Cerebellar nuclear complex (tissue), 1 donor: Measurements from ENCODE around the gene NCK1.

Experiments
- DNase-seq, 2 experiments: peaks; one replicate each; lab custom pipeline; 2025; lab: John Stamatoyannopoulos, UW

The NCK1 gene

DNA sequence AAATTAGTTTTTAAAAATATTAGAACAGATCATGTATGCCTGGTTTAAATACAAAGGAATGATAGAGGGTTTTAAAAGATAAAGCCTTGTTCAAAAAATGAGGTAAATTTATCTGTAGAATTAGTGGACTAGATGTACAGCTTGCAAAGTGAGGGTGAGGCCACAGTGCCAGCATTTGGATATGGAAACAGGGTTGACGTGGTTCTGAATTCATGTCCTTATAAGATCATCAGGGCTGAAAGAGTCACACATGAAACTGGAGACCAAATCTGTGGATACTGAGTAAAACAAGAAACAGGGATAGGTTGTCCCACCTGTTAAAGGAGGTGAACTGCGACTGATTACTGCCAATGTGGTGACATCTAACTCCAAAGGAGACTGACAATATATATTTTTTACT, 46.3 kb downstream of the NCK1 start:
- DNase-seq, result no peak

DNA sequence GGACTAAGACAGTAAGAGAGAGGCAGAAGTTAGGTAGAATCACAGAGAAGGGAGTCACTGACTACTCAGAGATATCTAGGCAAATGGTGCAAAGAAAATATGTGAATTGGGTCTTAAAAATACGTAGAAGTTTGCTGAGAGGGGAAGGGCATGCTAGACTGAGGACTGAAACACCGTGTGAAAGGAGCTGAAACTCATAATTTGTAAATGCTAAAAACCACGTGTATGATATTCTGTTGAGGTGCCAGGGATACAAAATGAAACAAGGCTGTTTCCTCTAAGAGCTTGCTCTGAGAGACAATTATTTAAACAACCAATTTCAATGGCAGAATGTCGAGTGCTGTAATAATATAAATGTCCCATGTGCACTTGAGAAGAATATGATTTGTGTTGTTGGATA, 47.2 kb downstream of the NCK1 start:
- no peak for DNase-seq

DNA sequence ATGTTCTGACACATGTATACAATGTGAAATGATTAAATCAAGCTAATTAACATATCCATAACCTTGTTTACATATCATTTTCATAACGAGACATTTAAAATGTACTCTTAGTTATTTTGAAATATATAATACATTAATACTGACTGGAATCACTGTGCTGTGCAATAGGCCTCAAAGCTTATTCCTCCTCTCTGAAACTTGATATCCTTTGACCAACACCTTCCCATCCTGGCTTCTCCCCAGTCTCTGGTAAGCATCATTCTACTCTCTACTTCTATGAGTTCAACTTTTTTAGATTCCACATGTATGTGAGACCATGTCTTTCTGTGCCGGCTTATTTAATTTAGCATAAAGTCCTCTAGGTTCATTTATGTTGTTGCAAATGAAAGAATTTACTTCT, 48.7 kb downstream of the NCK1 start:
- DNase-seq, result no peak

DNA sequence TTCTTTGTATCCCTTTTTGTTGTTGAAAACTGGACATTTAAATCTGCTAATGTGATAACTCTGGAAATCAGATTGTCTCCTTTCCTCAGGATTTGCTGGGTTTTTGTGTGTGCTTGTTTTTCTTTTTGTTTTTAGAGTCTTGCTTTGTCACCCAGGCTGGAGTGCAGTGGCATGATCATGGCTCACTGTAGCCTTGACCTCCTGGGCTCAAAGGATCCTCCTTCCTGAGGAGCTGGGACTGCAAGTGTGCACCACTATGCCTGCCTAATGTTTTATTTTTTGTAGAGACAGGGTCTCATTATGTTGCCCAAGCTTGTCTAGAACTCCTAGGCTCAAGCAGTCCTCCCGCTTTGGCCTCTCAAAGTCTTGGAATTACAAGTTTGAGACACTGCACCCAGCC, 51.2 kb downstream of the NCK1 start:
- no peak for DNase-seq

DNA sequence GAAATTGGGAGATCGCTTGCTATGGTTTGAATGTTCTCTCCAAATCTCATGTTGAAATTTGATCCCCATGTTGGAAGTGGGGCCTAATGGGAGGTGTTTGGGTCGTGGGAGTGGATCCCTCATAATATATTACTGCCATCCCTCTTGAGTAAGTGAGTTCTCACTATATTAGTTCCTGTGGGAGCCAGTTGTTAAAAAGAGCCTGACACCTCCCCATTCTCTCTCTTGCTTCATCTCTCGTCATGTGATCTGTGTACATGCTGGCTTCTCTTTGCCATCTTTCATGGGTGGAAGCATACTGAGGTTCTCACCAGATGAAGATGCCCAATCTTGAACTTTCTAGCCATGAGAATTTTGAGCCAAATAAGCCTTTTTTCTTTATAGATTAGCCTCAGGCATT, 52.7 kb downstream of the NCK1 start:
- no peak for DNase-seq

DNA sequence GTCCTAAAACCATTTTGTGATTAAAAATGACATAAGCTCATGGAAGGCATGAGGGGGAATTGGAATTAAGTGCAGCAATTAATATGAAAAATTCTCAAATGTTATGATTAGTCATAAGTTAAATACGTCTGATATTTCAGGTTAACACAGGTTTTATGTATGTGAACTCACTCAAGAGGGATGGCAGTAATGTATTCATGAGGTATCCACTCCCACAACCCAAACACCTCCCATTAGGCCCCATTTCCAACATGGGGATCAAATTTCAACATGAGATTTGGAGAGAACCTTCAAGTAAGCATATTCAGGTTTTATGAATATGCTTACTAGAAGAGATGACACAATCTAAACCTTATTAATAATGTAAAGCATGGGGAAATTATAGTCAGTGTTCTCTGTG, 54.2 kb downstream of the NCK1 start:
- DNase-seq, result no peak

DNA sequence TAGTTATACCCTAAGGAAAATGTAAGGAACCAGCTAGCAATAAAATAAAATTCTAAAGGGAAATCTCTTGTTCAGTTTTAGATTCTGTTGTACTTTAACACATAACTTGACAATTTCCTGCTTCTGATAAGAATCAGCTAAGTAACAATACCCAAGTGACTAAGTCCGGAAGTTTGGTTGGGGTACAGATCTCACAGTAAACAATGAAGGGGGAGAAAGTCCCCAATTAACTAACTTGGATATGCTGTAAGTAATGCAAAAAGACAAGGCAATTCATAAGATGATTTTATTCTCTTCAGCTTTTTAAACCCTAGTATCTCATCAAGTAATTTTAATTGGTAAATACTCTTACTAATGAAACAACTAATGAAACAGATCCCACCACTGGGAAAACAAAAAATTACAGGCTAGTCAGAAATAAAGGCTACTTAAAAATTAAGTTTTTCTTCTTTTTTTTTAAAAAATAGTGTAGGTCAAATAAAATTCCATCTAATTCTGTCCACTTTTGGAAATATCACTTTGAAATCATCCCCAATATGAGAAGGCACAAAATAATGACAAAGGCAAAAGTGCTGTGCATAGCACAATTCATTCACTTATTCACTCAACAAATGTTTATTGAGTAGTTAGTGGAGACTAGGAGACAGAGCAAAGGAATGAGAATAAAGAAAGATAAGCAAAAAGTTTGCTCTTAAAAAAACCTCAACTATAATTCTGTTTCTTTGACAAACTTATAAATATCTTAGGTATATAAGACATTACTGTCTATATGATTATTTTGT, 58.0 kb downstream of the NCK1 start:
- no peak for DNase-seq

DNA sequence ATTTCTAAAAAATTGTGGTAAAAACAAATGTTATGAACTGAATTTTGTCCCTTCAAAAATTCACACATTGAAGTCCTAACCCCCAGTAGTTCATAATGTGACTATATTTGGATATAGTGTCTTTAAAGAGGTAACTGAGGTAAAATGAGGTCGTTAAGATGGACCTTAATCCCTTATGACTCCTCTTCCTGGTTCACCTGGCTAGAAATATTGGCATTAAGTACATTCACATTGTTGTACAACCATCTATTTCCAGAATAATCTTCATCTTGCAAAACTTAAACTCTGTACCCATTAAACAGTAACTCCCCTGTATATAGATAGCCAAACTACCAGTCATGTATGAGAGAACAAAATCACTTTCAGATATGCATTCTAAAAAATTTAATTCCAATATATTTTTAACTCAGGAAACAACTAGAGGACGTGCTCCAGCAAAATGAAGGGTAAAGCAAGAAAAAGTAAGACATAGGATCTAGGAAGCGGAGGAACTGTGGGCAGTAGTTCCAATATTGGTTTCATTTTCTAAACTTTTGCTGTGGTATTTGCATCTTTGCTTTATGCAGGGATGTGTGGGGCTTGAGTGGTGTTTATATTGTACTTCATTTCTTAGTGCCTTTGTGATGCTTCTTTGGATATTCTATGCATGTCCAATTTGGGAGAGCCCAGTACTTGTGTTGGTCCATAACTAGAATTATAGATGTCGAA, 59.0 kb downstream of the NCK1 start:
- DNase-seq, result no peak

DNA sequence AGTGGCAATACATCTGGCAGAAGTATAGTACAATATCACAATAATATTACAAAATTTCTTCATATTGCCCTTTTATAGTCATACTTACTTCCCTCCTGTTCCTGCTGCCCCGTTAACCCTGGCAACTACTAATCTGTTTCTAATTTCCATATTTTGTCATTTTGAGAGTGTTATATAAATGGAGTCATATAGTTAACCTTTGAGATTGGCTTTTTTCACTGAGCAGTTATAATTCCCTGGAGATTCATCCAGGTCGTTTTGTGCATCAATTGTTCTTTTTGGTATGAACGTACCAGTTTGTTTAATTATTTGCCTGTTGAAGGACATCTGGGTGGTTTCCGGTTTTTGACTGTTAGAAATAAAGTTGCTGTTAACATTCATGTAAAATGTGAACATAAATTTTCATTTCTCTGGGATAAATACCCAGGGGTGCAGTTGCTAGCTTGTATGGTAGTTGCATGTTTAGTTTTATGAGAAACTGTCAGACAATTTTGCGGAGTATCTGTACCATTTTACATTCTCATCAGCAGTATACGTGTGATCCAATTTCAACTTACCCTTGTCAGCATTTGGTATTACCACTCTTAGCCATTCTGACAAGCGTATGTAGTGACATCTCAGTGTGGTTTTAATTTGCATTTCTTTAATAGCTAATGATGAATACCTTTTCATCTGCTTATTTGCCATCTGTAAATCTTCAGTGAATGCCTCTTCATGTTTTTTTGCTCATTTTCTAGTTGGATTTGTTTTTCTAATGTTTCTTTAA, 63.6 kb downstream of the NCK1 start:
- no peak for DNase-seq

DNA sequence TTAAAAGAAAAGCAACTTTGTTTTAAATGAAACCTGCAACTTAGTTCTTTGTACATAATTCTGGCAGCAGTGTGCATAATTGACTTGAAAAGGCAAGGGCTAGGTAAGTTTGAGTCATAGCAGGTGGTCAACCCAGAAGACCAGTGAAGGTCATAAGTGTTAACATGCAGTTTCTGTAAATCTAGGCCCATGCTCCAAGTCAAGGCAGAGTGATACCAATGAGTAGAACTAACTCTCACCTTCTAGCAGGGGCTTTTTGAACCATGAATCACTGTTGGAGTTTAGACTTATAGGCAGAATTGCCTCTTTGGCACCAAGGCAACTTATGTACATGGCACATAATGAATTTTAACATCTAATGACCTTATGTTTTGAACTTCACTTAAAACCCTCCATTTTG, 66.2 kb downstream of the NCK1 start:
- DNase-seq, result no peak

DNA sequence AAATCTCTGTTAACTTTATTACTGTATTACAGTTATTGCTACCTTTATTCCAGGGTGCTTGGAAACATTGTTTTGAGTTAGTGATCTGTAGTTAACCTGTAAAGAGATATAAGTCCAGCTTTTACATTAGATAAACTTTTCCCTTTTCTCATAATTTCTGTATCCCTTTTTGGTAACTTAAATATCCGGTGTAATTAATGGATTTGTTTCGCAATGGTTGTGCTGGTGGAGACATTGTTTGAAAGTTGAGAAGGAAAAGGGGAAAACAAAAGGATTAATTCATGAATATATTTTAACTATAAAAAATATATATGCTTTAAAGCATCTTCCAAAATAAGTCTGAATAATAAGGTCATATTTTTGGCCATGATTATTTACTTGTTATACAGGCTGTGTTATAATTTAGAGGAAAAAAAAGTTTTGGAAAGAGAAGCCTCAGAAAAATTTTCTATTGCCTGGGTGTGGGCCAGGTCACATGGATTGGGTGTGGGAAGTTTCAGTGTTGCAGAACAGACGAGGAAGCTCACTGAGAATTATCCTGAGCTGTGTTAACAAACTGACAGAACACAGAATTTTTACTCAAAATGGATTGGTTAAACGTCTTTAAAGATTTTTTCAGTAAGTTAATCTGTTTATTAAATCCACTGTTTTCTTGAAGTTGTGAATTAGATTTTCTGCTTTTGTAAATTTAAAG, 68.1 kb downstream of the NCK1 start:
- no peak for DNase-seq

DNA sequence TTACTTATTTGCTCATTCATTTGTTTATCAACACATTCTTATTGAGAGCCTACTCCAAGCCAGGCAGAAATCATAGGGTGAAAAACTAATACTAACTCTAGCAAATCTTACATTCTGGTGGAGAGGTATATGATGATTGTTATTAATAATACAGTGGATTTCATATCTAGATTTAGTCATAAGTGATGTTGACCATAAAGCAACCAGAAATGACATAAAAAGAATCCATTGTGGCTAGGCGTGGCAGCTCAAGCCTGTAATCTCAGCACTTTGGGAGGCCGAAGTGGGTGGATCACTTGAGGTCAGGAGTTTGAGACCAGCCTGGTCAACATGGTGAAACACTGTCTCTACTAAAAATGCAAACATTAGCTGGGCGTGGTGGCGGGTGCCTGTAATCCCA, 69.6 kb downstream of the NCK1 start:
- DNase-seq, result no peak

DNA sequence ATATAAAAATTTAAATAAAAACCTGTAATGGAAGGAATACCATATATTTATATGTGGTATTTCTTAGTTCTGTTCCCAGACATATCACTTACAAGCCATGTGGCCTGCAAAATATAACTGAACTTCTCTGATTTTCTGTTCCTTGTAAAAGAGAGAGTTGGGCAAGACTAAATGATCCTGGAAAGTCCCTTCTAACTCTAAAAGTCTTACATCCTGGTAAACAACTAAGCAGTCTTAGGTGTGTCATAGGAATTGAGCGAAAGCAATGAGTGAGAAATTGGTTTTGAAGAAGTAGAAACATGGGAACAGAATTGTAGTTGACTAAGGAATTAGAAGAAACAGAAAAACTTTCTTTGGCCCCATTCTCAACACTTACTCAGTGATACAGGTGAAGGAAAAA, 70.5 kb downstream of the NCK1 start:
- DNase-seq, result no peak

DNA sequence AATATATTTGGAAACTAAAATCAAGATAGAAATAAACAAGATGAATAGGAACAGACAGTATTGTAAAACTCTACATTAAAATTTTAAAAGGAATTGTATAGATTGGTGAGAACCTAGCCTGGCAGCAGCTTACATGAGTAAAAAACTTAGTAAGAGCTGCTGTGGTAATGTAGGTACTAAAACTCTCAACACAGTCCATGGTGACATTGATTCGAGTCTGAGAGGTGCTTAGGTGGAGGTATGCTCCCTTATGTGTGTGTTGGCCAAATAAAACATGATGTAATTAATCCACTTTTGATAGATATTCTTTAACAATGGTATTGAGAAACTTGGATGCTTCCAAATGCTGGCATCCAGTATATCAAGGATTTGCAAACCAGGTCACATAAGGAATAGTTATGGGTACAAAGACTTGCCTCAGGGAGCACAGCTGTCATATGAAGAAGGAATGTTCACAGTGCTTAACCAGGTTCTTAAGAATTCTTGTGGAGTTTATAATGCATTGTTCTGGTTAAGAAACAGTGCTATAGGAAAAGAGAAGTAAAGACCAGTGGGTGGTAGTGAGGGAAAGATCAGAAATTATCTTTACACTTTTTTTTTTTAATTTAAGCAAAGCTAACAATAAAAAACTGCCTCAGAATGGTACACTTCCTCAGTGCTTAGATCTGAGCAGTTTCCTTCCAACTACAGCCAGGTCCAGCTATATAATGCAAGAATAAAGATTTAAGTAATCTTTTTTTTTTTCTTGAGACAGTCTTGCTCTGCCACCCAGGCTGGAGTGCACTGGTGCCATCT, 71.2 kb downstream of the NCK1 start:
- no peak for DNase-seq

DNA sequence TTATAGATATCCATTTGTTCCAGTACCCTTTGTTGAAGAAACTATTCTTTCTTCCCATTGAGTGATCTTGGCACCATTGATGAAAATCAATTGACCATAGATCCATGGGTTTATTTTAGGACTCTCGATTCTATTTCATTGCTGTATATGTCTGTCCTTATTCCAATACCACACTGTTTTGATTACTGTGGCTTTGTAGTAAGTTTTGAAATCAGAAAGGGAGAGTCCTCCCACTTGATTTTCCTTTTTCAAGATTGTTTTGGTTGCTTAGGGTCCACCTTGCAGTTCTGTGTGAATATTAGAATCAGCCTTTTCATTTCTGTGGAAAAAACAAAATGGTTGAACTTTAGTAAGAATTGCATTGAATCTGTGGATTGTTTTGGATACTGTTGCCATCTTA, 75.2 kb downstream of the NCK1 start:
- DNase-seq, result no peak

DNA sequence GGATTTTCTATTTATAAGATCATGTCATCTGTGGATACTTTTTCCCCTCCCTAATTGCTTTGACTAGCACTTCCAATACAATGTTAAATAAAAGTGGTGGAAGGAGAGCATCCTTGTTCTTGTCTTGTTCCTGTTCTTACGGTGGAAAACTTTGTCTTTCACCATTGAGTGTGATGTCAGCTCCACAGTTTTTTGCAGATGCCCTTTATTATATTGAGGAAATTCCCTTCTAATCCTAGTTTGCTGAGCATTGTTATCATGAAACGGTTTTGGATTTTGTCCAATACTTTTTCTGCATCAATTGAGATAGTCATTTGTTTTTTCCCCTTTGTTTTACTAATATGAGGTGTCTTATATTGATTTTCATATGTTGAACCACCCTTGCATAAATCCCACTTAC, 75.8 kb downstream of the NCK1 start:
- no peak for DNase-seq

DNA sequence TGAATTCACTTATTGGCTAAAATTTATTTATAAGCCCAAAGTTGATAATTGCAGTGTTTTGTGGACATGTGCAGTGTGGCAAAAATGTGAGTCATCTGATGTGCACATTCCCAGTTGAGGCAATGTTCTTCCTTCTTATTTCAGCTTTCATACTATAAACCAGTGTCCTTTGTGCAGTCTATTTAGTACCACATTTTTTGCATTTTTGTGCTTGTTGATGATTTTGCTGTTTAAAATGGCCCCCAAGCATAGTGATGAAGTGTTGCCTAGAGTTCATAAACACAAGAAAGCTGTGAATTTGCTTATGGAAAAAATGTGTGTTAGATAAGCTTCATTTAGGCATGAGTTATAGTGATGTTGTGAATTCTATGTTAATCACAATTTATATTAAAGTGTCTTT, 76.3 kb downstream of the NCK1 start:
- no peak for DNase-seq

DNA sequence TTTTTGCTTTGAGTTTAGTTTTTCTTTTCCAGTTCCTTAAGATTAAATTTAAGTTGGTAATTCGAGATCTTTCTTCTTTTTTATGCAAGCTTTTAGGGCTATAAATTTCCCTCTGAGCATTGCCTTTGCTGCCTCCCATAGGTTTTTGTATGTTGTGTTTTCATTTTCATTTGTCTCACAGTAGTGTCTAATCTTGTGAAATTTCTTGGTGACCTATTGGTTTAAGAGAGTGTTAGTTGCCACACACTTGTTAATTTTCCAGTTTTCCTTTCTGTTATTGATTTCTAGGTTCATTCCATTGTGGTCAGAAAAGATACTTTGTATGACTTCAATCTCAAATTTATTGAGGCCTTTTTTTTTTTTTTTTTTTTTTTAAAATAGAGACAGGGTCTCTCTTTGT, 77.5 kb downstream of the NCK1 start:
- no peak for DNase-seq

DNA sequence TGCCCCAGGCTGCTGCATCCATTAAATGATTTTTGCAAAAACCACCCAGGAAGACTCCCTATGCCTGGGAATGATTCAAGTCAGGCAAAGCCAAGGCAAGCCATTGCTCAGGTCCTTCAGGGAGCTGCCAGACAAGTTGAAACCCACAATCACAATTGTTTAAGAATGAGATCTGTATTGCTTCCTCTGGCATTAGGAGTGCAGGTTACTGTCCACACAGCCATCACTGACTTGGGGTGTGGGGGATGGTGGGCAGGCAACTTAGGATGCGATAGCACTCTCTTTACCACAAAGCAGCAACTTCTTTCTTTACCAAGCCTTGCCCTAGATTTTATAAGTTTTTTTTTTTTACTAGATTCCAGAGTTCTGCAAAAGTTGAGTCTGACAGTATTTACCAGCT, 80.8 kb downstream of the NCK1 start:
- DNase-seq, result no peak

DNA sequence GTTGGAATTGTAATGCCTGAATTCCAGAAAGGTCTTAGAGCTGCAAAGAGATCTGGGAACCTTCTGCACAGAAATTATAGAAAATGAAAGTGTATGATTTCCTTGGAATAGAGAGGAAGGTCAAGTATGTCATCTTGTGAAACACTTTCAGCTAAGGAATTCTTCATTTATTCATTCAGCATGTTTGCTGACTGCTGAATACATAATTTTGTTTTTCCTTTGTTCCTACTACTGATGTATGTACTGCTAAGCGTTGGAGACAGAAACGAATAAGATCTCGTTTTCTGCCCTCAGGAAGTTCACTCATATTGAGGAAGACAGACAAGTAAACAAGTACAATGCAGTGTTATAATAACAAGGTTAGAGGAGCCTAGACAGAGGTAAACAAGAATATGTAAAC, 81.4 kb downstream of the NCK1 start:
- no peak for DNase-seq

DNA sequence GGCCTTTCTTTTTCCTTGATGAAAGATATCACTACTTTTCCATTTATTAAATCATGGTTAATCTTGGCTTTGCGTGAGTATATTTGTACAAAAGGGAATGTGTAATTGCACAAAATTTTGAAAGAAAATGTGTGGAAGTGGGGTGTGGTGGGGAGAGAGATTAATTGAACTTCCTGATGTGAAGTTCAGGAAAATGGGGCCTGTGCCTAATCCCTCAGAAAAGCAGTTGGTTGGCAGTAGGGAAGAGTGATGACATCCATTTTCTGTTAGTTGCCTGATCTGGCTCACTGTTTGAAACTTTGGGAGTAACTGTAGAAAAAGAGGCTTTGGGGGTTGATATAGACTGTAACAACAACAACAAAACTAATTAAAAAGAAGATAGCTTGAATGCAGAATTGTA, 85.0 kb downstream of the NCK1 start:
- no peak for DNase-seq

DNA sequence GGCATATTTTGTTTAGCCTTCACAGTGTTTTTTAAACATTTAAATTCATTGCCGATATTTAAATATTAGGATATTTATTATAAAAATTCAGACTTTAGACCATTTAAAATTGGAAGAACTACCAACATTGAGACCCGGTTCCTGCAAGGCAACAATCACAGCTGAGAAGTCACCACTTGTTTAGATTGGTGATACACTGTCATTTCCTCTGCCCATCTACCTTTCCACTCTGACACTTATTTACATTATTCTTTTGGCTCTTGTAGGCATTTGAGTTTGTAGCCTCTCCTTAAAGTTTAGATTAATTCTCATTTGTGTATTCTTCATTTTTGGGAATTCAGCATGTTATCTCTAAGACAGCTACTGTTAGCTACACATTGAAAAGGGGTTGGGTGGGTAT, 85.5 kb downstream of the NCK1 start:
- no peak for DNase-seq
